Stimulated activated CD8-positive, alpha-beta memory T cell treated with anti-CD3 and anti-CD28 coated beads, Interleukin-4, amount 100 ng/mL, for 24 hours (primary cell): ENCODE results near the gene LSM6.

Experiments
- DNase-seq: peaks from one replicate; pipeline ENCODE4 v3.0.0-alpha.2; 2020; ENCODE audit warnings: low read depth

The LSM6 gene

GRCh38 chr4:146175541-146176453 lies at the start of gene LSM6:
Gene LSM6 (plus strand): TSS chr4:146175718. CDS start chr4:146182922, 7,204 bp downstream.
- peak; percentile 69 for DNase-seq

GRCh38 chr4:146132445-146132844 lies 43.1 kb upstream of the LSM6 start:
- peak; percentile 19 for DNase-seq

- DNase-seq: no peak
Observed at GRCh38 chr4:146134761-146135445, 40.6 kb upstream of the LSM6 start.

- DNase-seq: no peak
Observed at GRCh38 chr4:146135941-146136340, 39.6 kb upstream of the LSM6 start.

- no peak for DNase-seq
Observed at GRCh38 chr4:146142768-146143167, 32.8 kb upstream of the LSM6 start.

- DNase-seq: no peak
Observed at GRCh38 chr4:146143888-146144287, 31.6 kb upstream of the LSM6 start.

- DNase-seq: no peak
Observed at GRCh38 chr4:146146918-146147317, 28.6 kb upstream of the LSM6 start.

- DNase-seq: no peak
Observed at GRCh38 chr4:146148021-146148420, 27.5 kb upstream of the LSM6 start.

GRCh38 chr4:146154057-146154456 lies 21.5 kb upstream of the LSM6 start:
- DNase-seq: no peak

GRCh38 chr4:146155152-146155724 lies 20.3 kb upstream of the LSM6 start:
- no peak for DNase-seq

- DNase-seq: no peak
Observed at GRCh38 chr4:146158036-146158745, 17.3 kb upstream of the LSM6 start.

GRCh38 chr4:146159384-146160058 lies 16.0 kb upstream of the LSM6 start:
- DNase-seq: no peak

- DNase-seq: no peak
Observed at GRCh38 chr4:146161243-146161642, 14.3 kb upstream of the LSM6 start.

GRCh38 chr4:146165221-146165620 lies 10.3 kb upstream of the LSM6 start:
- no peak for DNase-seq

GRCh38 chr4:146165840-146166239 lies 9.7 kb upstream of the LSM6 start:
- DNase-seq: no peak

GRCh38 chr4:146170149-146170548 lies 5.4 kb upstream of the LSM6 start:
- DNase-seq: no peak

GRCh38 chr4:146176891-146177290 lies 1.4 kb downstream of the LSM6 start:
- DNase-seq: no peak

- no peak for DNase-seq
Observed at GRCh38 chr4:146178126-146178525, 2.6 kb downstream of the LSM6 start.

GRCh38 chr4:146179784-146180370 lies 4.4 kb downstream of the LSM6 start:
- DNase-seq: no peak

- DNase-seq: no peak
Observed at GRCh38 chr4:146182443-146182842, 6.9 kb downstream of the LSM6 start.

- DNase-seq: no peak
Observed at GRCh38 chr4:146183209-146183608, 7.7 kb downstream of the LSM6 start.
